ENCODE results near the gene CLP1. TPM values are rescaled to one million over a fixed set of nuclear protein-coding genes. Genes with fewer than 3 reads are reported as not detected.
"Not testable (repeated sequence)": the region's sequence is repeated elsewhere in the genome, so short reads cannot be mapped to it uniquely, and the experiment has no call there.

The CLP1 gene
- total and polyA plus RNA-seq, 7 experiments from 2014 or later = 10.1 to 18.5 (median 13.3) TPM

DNA sequence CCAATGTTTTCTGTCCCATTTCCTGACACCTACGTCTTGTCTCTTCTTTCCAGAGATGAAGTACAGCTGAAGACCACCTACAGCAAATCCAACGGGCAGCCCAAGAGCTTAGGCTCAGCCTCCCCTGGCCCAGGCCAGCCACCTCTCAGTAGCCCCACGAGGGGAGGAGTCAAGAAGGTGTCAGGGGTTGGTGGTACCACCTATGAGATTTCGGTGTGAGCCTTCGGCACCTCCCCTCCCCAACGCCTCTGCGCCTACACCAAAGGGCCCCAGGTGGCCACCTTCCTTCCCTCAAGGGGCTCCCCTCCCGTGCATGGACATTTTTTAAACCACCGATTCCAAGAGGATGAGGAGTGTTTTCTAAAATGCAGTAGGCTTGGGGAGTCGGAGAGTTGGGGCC, 42.3 kb downstream of the CLP1 start:
- Mint-ChIP-seq H3K27ac (peak overlapping the region in 2 of 9 donors; percentile 20 to 28), H3K9me3 (peaks cover 0 to 1% (median 0%) of the 10 kb centered on the region in 11 donors), H3K36me3 (peaks cover 0 to 39% (median 30%) of the 10 kb centered on the region in 5 donors), H3K27me3 (no peaks in the 10 kb centered on the region), H3K4me3 (no peak overlapping the region), H3K4me1 (peaks cover 0 to 2% (median 0%) of the 10 kb centered on the region in 7 donors)
- POLR2A ChIA-PET = no interaction called here
- no peak for ATAC-seq
- no peaks in the 10 kb centered on the region for H3K4me1 ChIP-seq (ENCODE audit: control insufficient read depth in 2 of 2, insufficient read depth in 2 of 2, low read length in 2 of 2)
- no peak overlapping the region for H3K4me3 ChIP-seq (ENCODE audit: low read length)
- no peak overlapping the region for H3K27ac ChIP-seq (ENCODE audit: low read depth, low read length)
- H3K27me3 ChIP-seq (ENCODE audit: control insufficient read depth in 2 of 2, insufficient read depth in 2 of 2, low read length in 2 of 2) = no peaks in the 10 kb centered on the region
- DNase-seq = no peak
- no peaks in the 10 kb centered on the region for H3K9me3 ChIP-seq (ENCODE audit: control insufficient read depth in 2 of 3, low read length in 3 of 3)
- CTCF ChIA-PET = no interaction called here
- peaks cover 25 to 83% (median 35%) of the 10 kb centered on the region in 3 experiments for H3K36me3 ChIP-seq (ENCODE audit: control insufficient read depth in 2 of 3, insufficient read depth in 3 of 3, low read length in 3 of 3)
- intact Hi-C loops (cut with micrococcal nuclease) = no loop called here

DNA sequence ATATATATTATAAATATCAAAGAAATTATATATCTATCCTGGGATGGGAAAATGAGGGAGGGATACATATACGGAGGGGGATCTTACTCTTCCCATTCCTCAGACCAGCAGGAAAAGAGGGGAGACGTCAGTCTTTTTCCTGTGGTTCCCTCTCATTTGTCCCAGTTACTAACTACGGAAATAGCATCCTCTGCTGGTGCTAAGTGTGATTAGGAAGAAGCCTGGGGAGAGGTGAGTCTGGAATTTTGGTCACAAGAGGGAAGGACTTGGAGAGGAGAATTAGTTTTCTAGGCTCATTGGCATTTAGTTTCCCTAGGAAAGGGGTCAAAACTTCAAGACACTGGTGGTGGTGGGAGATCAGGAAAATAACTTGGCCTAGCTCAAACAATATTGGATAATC, 42.9 kb downstream of the CLP1 start:
- CTCF ChIA-PET = no interaction called here

DNA sequence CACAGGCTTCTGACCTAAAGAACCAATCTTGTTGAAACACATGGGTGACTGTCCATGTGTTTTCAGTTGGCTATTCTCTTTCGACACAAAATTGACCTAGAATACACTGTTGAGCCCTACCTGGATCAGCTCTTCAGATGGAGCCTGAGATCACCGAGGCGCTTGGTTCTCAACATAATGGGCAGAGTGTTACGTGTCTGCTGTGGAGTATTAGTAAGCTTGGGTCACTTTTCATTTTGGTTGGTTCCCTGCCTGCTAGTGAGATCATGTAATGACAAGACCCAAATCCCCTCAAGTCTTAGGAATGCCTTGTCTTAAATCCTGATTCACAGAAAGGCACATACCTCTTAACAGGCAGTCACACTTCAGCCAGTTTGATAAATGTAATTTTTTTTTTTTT, 45.8 kb downstream of the CLP1 start:
- intact Hi-C loops (cut with micrococcal nuclease) = no loop called here
- no peak for DNase-seq
- Mint-ChIP-seq H3K36me3 (peaks cover 0 to 30% (median 23%) of the 10 kb centered on the region in 5 donors), H3K27me3 (no peaks in the 10 kb centered on the region), H3K9me3 (no peaks in the 10 kb centered on the region), H3K4me1 (peaks cover 0 to 7% (median 4%) of the 10 kb centered on the region in 7 donors), H3K4me3 (no peak overlapping the region), H3K27ac (peak overlapping the region in 1 of 9 donors; percentile 48)
- ChIA-PET CTCF (interaction anchor here (1.3 kb wide), 1 partner anchor 97 kb away, joined by 10 read pairs; no protein-coding TSS in a partner anchor), POLR2A (no interaction called here)
- Histone ChIP-seq H3K27ac (ENCODE audit: low read depth, low read length) (no peak overlapping the region), H3K36me3 (ENCODE audit: control insufficient read depth in 2 of 3, insufficient read depth in 3 of 3, low read length in 3 of 3) (peaks cover 18 to 67% (median 22%) of the 10 kb centered on the region in 3 experiments), H3K27me3 (ENCODE audit: control insufficient read depth in 2 of 2, insufficient read depth in 2 of 2, low read length in 2 of 2) (no peaks in the 10 kb centered on the region), H3K9me3 (ENCODE audit: control insufficient read depth in 2 of 3, low read length in 3 of 3) (no peaks in the 10 kb centered on the region), H3K4me3 (ENCODE audit: low read length) (no peak overlapping the region), H3K4me1 (ENCODE audit: control insufficient read depth in 2 of 2, insufficient read depth in 2 of 2, low read length in 2 of 2) (no peaks in the 10 kb centered on the region)
- no peak for ATAC-seq

More for the DNA sequence above, 42.9 kb downstream of the CLP1 start:
- Histone ChIP-seq H3K27me3 (ENCODE audit: control insufficient read depth in 2 of 2, insufficient read depth in 2 of 2, low read length in 2 of 2) (no peaks in the 10 kb centered on the region), H3K9me3 (ENCODE audit: control insufficient read depth in 2 of 3, low read length in 3 of 3) (no peaks in the 10 kb centered on the region), H3K36me3 (ENCODE audit: control insufficient read depth in 2 of 3, insufficient read depth in 3 of 3, low read length in 3 of 3) (peaks cover 27 to 80% (median 33%) of the 10 kb centered on the region in 3 experiments), H3K27ac (ENCODE audit: low read depth, low read length) (no peak overlapping the region), H3K4me3 (ENCODE audit: low read length) (no peak overlapping the region), H3K4me1 (ENCODE audit: control insufficient read depth in 2 of 2, insufficient read depth in 2 of 2, low read length in 2 of 2) (no peaks in the 10 kb centered on the region)
- Mint-ChIP-seq H3K27ac (peak overlapping the region in 2 of 9 donors; percentile 1 to 63), H3K4me1 (peaks cover 0 to 2% (median 0%) of the 10 kb centered on the region in 7 donors), H3K9me3 (peaks cover 0 to 1% (median 0%) of the 10 kb centered on the region in 11 donors), H3K4me3 (no peak overlapping the region), H3K27me3 (no peaks in the 10 kb centered on the region), H3K36me3 (peaks cover 0 to 40% (median 30%) of the 10 kb centered on the region in 5 donors)
- intact Hi-C loops (cut with micrococcal nuclease) = no loop called here
- DNase-seq (no peak), ATAC-seq (no peak)
- POLR2A ChIA-PET = no interaction called here

DNA sequence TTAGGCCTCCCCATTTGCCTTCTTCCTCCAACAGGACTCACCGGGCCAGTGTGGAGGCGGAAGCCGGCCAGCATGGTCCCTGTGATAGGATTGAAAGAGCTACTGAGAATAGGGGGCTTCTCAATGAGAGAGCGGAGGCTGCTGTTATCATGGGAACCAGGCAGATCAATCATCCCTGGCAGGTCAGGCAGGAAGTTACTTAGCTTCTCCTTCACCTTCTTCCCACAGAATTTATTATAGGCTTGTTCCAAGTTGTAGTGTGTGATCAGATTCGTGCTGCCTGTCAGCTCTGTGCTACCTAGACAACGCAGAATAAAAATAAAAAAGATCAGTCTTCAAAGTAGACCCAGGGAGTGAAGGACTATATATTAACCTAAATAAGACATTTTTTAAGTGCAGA, 47.4 kb downstream of the CLP1 start:
- H3K9me3 ChIP-seq (ENCODE audit: control insufficient read depth in 2 of 3, low read length in 3 of 3) = no peaks in the 10 kb centered on the region
- Mint-ChIP-seq H3K9me3 (no peaks in the 10 kb centered on the region), H3K4me3 (no peak overlapping the region), H3K27ac (peak overlapping the region in 5 of 9 donors; percentile 36 to 72 (median 58)), H3K4me1 (peaks cover 0 to 20% (median 16%) of the 10 kb centered on the region in 7 donors), H3K27me3 (no peaks in the 10 kb centered on the region), H3K36me3 (peaks cover 0 to 19% (median 14%) of the 10 kb centered on the region in 5 donors)
- H3K4me3 ChIP-seq (ENCODE audit: low read length) = no peak overlapping the region
- no peak overlapping the region for H3K27ac ChIP-seq (ENCODE audit: low read depth, low read length)
- ChIA-PET POLR2A (no interaction called here), CTCF (interaction anchor here (1.4 kb wide), 1 partner anchor 95 kb away, joined by 3 read pairs; no protein-coding TSS in a partner anchor)
- peaks cover 13 to 55% (median 13%) of the 10 kb centered on the region in 3 experiments for H3K36me3 ChIP-seq (ENCODE audit: control insufficient read depth in 2 of 3, insufficient read depth in 3 of 3, low read length in 3 of 3)
- no peak for ATAC-seq
- H3K4me1 ChIP-seq (ENCODE audit: control insufficient read depth in 2 of 2, insufficient read depth in 2 of 2, low read length in 2 of 2) = no peaks in the 10 kb centered on the region
- intact Hi-C loops (cut with micrococcal nuclease) = no loop called here
- no peak for DNase-seq
- H3K27me3 ChIP-seq (ENCODE audit: control insufficient read depth in 2 of 2, insufficient read depth in 2 of 2, low read length in 2 of 2) = no peaks in the 10 kb centered on the region

DNA sequence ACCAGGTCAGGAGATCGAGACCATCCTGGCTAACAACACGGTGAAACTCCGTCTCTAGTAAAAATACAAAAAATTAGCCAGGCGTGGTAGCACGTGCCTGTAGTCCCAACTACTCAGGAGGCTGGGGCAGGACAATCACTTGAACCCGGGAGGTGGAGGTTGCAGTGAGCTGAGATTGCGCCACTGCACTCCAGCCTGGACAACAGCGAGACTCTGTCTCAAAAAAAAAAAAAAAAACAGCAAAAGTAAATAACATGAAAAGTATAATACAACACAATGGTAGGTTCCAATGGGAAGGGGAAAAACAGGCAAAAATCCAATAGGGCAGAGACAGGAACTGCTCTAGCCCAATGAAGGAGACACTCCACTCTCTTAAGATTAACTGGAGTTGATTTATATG, 47.9 kb downstream of the CLP1 start:
- peaks cover 12 to 52% (median 13%) of the 10 kb centered on the region in 3 experiments for H3K36me3 ChIP-seq (ENCODE audit: control insufficient read depth in 2 of 3, insufficient read depth in 3 of 3, low read length in 3 of 3)
- H3K36me3 Mint-ChIP-seq = peaks cover 0 to 18% (median 14%) of the 10 kb centered on the region in 5 donors
- H3K4me3 ChIP-seq (ENCODE audit: low read length); H3K4me3 Mint-ChIP-seq; H3K27me3 ChIP-seq (ENCODE audit: control insufficient read depth in 2 of 2, insufficient read depth in 2 of 2, low read length in 2 of 2); ATAC-seq; intact Hi-C loops (cut with micrococcal nuclease); DNase-seq; H3K27ac ChIP-seq (ENCODE audit: low read depth, low read length); H3K27me3 Mint-ChIP-seq; H3K9me3 Mint-ChIP-seq; H3K4me1 ChIP-seq (ENCODE audit: control insufficient read depth in 2 of 2, insufficient read depth in 2 of 2, low read length in 2 of 2); H3K9me3 ChIP-seq (ENCODE audit: control insufficient read depth in 2 of 3, low read length in 3 of 3): not testable (repeated sequence)
- ChIA-PET CTCF (interaction anchor here (1.4 kb wide), 1 partner anchor 95 kb away, joined by 3 read pairs; no protein-coding TSS in a partner anchor), POLR2A (interaction anchor here (0.6 kb wide), 1 partner anchor 370 kb away, joined by 3 read pairs; no protein-coding TSS in a partner anchor)
- H3K4me1 Mint-ChIP-seq = peaks cover 0 to 24% (median 19%) of the 10 kb centered on the region in 7 donors
- H3K27ac Mint-ChIP-seq = peak overlapping the region in 1 of 9 donors; percentile 17

DNA sequence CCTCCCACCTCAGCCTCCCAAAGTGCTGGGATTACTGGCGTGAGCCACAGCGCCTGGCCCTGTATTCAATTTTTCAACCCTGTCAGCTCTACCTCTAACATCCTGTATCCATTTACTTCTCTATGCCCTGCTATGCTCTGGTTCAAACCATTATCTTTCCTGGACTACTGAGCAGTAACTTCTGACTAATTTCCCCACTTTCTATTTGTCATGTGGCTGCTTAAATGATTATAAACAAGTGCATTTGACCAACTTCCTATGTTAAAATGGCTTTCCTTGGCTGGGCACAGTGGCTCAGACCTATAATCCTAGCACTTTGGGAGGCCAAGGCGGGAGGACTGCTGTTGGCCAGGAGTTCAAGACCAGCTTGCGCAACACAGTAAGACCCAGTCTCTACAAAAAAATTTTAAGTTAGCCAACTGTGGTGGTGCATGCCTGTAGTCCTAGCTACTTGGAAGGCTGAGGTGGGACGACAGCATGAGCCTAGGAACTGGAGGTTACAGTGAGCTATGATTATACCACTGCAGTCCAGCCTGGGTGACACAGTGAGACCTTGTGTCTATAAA, 52.3 kb downstream of the CLP1 start:
- peak overlapping the region in 7 of 10 donors; percentile 8 to 37 (median 17) for H3K4me3 Mint-ChIP-seq
- no peak for ATAC-seq
- DNase-seq = no peak
- Histone ChIP-seq H3K27me3 (ENCODE audit: control insufficient read depth in 2 of 2, insufficient read depth in 2 of 2, low read length in 2 of 2) (no peaks in the 10 kb centered on the region), H3K4me3 (ENCODE audit: low read length) (no peak overlapping the region), H3K4me1 (ENCODE audit: control insufficient read depth in 2 of 2, insufficient read depth in 2 of 2, low read length in 2 of 2) (peaks cover 25 to 32% of the 10 kb centered on the region in 2 donors), H3K36me3 (ENCODE audit: control insufficient read depth in 2 of 3, insufficient read depth in 3 of 3, low read length in 3 of 3) (peaks cover 0 to 26% (median 6%) of the 10 kb centered on the region in 3 experiments), H3K9me3 (ENCODE audit: control insufficient read depth in 2 of 3, low read length in 3 of 3) (no peaks in the 10 kb centered on the region), H3K27ac (ENCODE audit: low read depth, low read length) (no peak overlapping the region)
- peaks cover 0 to 5% (median 2%) of the 10 kb centered on the region in 5 donors for H3K36me3 Mint-ChIP-seq
- ChIA-PET CTCF (interaction anchor here (0.7 to 1.6 kb wide), 3 partner anchors 16 to 920 kb away, joined by 4 to 8 read pairs (median 6); no protein-coding TSS in a partner anchor), POLR2A (interaction anchor here (0.6 to 1.3 kb wide), 2 partner anchors 36 to 1904 kb away, joined by 3 to 5 read pairs; no protein-coding TSS in a partner anchor)
- H3K27me3 Mint-ChIP-seq = no peaks in the 10 kb centered on the region
- peaks cover 14 to 61% (median 53%) of the 10 kb centered on the region in 7 donors for H3K4me1 Mint-ChIP-seq
- intact Hi-C loops (cut with micrococcal nuclease) = loop anchor here in 1 of 2 donors (5.0 kb wide), 2 partner anchors 1907 to 1957 kb away; partner anchors contain the start of genes OSBP and PATL1
- H3K9me3 Mint-ChIP-seq = peaks cover 0 to 2% (median 0%) of the 10 kb centered on the region in 11 donors
- peak overlapping the region in 7 of 9 donors; percentile 5 to 98 (median 65) for H3K27ac Mint-ChIP-seq

Measured in naive thymus-derived CD4-positive, alpha-beta T cell (primary cell).